ENCODE data around the gene TRAPPC14.

DNA sequence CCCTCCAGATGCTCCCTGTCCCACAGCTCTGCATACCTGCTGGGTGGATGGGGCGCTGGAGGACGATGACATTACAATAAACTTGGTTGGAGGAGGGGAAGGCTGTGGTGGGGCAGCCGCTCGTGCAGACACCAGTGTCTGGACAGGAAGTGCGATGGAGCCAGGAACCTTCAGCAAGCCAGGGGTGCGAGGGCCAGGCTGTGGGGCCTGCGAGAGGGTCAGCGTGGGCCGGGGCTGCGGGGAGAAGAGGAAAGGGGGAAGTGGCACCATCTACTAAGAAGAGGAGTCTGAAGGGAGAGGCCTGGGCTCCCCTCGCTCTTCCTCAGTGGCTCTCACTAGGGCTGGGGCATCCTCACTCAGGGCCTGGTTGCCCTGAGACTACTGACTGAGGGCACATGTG is 50.6 kb downstream of the TRAPPC14 start:
- TF ChIP-seq, protein P1, sequence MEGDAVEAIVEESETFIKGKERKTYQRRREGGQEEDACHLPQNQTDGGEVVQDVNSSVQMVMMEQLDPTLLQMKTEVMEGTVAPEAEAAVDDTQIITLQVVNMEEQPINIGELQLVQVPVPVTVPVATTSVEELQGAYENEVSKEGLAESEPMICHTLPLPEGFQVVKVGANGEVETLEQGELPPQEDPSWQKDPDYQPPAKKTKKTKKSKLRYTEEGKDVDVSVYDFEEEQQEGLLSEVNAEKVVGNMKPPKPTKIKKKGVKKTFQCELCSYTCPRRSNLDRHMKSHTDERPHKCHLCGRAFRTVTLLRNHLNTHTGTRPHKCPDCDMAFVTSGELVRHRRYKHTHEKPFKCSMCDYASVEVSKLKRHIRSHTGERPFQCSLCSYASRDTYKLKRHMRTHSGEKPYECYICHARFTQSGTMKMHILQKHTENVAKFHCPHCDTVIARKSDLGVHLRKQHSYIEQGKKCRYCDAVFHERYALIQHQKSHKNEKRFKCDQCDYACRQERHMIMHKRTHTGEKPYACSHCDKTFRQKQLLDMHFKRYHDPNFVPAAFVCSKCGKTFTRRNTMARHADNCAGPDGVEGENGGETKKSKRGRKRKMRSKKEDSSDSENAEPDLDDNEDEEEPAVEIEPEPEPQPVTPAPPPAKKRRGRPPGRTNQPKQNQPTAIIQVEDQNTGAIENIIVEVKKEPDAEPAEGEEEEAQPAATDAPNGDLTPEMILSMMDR (IDR thresholded peaks at IDR 0.05; ENCODE audit: low read depth, low read length, missing input control), result no peak
- TF ChIP-seq, protein P2, sequence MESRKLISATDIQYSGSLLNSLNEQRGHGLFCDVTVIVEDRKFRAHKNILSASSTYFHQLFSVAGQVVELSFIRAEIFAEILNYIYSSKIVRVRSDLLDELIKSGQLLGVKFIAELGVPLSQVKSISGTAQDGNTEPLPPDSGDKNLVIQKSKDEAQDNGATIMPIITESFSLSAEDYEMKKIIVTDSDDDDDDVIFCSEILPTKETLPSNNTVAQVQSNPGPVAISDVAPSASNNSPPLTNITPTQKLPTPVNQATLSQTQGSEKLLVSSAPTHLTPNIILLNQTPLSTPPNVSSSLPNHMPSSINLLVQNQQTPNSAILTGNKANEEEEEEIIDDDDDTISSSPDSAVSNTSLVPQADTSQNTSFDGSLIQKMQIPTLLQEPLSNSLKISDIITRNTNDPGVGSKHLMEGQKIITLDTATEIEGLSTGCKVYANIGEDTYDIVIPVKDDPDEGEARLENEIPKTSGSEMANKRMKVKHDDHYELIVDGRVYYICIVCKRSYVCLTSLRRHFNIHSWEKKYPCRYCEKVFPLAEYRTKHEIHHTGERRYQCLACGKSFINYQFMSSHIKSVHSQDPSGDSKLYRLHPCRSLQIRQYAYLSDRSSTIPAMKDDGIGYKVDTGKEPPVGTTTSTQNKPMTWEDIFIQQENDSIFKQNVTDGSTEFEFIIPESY (IDR thresholded peaks at IDR 0.05), result no peak

Measured in liver (tissue), 2 donors.